Stimulated activated effector memory CD8-positive, alpha-beta T cell treated with anti-CD3 and anti-CD28 coated beads, Interleukin-12 subunit alpha, Interleukin-12 subunit beta, amount 100 ng/mL, for 72 hours (primary cell): ENCODE data around the gene GSAP.

Experiments used
- ATAC-seq: fragments of 150-1000 bp; cut with Tn5 transposase; 2 replicates; pipeline ENCODE4 v1.10.0; 2021
- DNase-seq, 2 donors: peaks; one replicate each; pipeline ENCODE4 v3.0.0; 2021 to 2022; ENCODE audit warnings: low spot score in 2 of 2
- H3K27ac Mint-ChIP-seq: one replicate; pipeline ENCODE4 v1.8.0; 2022; ENCODE audit warnings: mild to moderate bottlenecking, mixed read lengths
- H3K36me3 Mint-ChIP-seq: one replicate; pipeline ENCODE4 v1.8.0; 2022; ENCODE audit warnings: mild to moderate bottlenecking, mixed read lengths
- H3K4me1 Mint-ChIP-seq: one replicate; pipeline ENCODE4 v1.8.0; 2022; ENCODE audit warnings: mixed read lengths
- H3K4me3 Mint-ChIP-seq: one replicate; pipeline ENCODE4 v1.8.0; 2022; ENCODE audit warnings: mild to moderate bottlenecking, mixed read lengths
- H3K9me3 Mint-ChIP-seq: one replicate; pipeline ENCODE4 v1.8.0; 2022; ENCODE audit warnings: mixed read lengths

Gene GSAP

DNA sequence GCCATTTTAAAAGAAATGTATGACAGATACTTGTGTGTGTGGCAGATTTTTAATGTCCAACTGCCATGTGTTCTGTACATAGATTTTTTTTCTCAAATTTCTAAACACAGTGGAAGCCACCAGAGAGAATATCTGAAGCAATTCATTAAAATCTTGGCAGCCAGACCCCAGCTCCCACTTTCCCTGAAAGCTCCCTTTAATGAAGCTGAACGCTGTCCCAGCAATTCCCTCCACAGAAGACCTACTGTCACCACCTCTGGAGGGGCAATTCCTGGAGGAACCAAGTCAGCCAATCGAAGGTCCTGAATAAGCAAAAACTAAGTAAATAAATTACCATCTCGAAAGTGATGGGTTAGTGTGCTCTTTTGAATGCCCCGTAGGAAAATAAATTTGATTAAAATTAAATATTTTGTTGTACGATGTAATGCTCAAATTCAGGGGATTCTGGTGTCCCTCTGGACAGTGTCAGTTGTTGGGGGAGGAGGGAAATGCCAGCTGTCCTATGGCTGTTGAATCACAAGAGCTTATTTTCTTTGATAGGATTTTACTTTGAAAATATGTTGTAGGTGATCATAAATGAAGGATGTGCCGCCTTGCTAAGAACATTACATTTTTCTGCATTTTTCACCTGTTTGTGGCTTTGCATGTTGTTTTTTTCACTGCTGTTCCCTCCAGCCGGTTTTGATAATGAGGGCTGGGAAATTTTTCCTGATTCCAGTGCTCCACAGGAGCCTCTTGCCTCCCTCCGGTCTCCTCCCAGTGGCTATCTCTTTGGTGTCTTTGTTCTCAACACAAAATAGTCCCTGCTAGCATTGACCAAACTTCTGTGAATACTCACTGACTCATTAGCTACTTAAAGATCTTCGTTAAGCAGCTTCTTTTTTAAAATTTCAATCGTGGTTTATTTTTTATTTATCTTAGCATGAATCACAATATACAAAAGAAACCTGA is 9.2 kb upstream of the GSAP start:
- DNase-seq: no peak
- H3K36me3 Mint-ChIP-seq: no peaks in the 10 kb centered on the region
- no peak overlapping the region for H3K4me3 Mint-ChIP-seq
- H3K27ac Mint-ChIP-seq: no peak overlapping the region
- ATAC-seq: no peak
- H3K9me3 Mint-ChIP-seq: no peaks in the 10 kb centered on the region
- H3K4me1 Mint-ChIP-seq: peaks cover 24% of the 10 kb centered on the region

DNA sequence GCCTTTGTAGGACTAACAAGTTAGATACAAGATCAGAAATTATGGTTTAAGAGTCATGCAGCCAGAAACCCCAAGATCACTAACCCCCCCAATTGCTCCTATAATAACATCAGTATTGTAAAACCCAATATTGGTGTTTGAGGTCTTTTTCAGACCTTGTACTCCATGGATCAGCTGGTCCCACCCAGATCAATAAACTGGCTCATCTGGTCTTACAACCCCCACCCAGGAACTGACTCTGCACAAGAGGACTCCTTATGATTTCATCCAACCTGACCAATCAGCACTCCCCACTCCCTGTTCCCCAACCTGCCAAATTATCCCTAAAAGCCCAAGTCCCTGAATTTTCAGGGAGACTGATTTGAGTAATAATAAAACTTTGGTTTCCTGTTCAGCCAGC is 6.4 kb upstream of the GSAP start:
- Mint-ChIP-seq H3K36me3 (no peaks in the 10 kb centered on the region), H3K4me1 (peaks cover 18% of the 10 kb centered on the region), H3K4me3 (no peak overlapping the region), H3K9me3 (no peaks in the 10 kb centered on the region), H3K27ac (no peak overlapping the region)
- ATAC-seq (no peak), DNase-seq (no peak)

DNA sequence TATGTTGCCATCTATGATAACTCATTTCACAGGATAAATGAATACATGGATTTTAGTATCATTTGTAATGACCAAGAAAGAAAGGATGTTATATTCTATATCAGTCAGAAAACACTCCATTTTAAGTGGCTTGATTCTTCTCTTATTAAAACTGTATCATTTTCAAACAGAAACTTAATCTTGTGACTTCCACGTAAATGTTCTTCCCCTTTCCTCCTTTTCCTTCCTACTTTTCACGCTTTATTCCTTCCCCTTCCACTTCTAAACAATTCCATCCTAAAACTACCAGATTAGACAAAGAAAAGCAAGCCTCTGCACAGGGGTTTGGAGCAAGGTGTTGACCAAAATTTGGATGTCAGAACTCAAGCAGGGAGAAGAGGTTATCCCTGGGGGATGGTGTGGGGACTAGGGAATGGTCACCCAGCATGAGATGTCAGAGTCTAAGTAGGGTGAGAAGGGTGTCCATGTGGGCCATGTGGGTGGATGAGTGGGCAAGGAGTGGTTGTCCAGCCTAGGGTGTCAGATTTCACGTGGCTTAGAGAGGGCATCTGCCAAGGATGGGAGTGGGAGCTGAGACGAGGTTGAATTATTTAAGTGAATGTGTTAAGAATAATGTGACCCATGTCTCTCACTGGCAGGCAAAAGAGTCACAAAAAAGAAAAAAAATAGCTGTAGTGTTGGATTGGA is 5.0 kb upstream of the GSAP start:
- DNase-seq: no peak
- no peak overlapping the region for H3K27ac Mint-ChIP-seq
- peaks cover 17% of the 10 kb centered on the region for H3K4me1 Mint-ChIP-seq
- no peak for ATAC-seq
- H3K9me3 Mint-ChIP-seq: no peaks in the 10 kb centered on the region
- H3K36me3 Mint-ChIP-seq: no peaks in the 10 kb centered on the region
- no peak overlapping the region for H3K4me3 Mint-ChIP-seq

DNA sequence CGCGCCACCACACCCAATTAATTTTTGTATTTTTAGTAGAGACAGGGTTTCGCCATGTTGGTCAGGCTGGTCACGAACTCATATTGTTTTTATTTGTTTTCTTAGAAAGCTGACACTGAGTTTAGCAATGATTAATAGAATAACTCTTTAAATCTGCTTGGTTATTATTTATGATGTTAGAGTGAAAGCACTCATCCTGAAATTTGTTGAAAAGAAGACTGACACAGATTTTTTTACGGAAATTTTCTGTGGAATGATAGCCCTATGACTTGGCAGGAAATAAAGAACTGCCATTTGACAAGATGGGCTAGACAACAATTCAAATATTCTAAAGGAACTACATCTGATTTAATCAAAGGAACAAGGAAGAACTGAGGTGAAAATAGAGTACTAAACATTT is 4.3 kb upstream of the GSAP start:
- DNase-seq (no peak), ATAC-seq (no peak)
- no peaks in the 10 kb centered on the region for H3K36me3 Mint-ChIP-seq
- peaks cover 17% of the 10 kb centered on the region for H3K4me1 Mint-ChIP-seq
- H3K27ac Mint-ChIP-seq: no peak overlapping the region
- no peaks in the 10 kb centered on the region for H3K9me3 Mint-ChIP-seq
- H3K4me3 Mint-ChIP-seq: no peak overlapping the region

DNA sequence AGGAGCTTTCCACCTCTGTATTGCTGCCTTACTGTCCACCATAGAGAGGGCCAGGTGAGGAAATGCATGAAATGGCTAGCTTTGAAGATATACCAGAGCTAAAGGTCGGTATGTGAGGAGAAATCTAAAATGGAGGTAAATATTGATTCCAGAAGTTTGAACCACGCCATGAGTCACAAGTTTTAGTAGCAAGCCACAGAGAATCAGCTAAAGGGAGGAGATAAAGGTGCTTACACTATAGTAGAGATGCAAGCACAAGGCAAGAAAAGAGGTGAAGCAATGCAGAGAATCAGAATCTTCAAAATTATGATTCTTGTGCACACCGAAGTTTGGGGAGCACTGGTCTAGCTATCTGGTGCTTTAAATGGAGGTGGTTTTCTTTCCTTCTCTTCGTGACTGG is 3.0 kb upstream of the GSAP start:
- Mint-ChIP-seq H3K9me3 (no peaks in the 10 kb centered on the region), H3K27ac (no peak overlapping the region), H3K4me1 (peaks cover 23% of the 10 kb centered on the region), H3K36me3 (no peaks in the 10 kb centered on the region), H3K4me3 (no peak overlapping the region)
- DNase-seq: no peak
- ATAC-seq: peak; percentile 63

DNA sequence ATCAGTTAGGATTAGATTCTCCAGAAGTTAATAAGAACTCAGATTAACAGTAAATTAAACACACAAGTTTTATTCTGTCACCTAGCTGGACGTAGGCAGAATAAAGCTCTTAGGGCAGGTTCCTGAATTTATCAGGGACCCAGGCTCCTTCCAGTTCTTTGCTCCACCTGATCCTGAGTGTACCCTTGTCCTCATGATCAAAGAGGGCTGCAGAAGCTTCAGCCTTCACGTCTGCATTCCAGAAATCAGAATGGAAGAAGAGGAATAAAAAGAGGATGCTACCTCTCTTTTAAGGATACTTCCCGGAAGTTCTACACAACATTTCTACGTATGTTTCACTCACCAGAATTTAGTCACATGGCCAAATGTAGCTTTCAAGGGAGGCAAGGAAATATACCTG is 1.7 kb upstream of the GSAP start:
- DNase-seq (no peak), ATAC-seq (no peak)
- Mint-ChIP-seq H3K27ac (no peak overlapping the region), H3K36me3 (no peaks in the 10 kb centered on the region), H3K4me1 (peaks cover 27% of the 10 kb centered on the region), H3K9me3 (no peaks in the 10 kb centered on the region), H3K4me3 (no peak overlapping the region)

DNA sequence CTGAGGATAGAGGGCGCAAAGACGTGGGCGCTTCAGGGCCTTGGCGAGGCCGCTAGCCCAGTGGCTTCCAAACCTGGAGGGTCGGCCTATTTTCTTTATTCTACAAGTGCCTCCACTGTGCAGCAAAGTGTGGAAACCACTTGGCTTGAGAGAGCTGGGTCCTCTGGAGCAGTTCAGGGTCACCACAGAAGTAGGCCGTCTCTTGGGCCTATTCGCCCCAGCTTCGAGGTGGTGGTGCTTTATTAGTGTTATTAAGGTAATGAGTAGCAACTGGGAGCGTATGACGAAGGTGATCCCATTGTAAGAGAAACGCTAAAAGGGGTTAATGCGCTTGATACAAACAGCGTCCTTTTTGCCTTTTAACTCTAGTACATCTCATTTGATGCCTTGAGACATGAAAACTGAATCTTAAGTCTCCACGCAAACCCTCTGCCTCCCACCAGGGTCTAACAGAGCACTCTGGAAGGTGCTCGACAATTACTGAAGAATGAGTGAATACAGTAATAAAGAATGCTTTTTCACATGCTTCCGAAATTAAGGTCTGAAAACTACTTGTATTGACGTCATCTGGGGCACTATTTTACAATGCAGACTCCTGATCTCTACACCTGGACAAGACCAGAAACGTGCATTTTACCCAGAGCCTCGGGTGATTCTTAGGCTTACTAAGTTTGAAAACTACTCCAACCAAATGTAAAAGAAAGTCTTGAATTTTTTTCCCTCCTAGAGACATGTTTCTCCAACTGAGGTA is 647 bp upstream of the GSAP start:
- Mint-ChIP-seq H3K27ac (peak overlapping the region; percentile 43), H3K4me3 (peak overlapping the region; percentile 66), H3K9me3 (no peaks in the 10 kb centered on the region), H3K36me3 (no peaks in the 10 kb centered on the region), H3K4me1 (peaks cover 29% of the 10 kb centered on the region)
- ATAC-seq (no peak), DNase-seq (no peak)

DNA sequence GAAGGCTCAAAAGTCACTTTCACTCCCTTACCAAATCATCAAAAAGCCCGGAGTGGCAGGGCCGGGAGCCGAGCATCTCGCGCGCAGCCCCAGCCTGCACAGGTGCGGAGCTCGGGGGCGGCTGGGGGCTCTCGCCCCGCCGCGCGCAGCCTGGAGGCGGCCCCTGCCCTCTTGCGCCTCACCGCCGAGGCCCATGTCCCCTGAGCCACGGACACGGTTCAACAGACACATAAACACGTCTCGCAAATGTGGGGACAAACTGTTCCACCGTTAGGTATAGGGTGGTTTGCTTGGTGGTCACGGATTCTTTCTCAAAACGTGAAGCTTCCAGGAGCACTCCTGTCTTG is 700 bp downstream of the GSAP start:
- DNase-seq: no peak
- peak; percentile 67 for ATAC-seq
- no peaks in the 10 kb centered on the region for H3K36me3 Mint-ChIP-seq
- no peaks in the 10 kb centered on the region for H3K9me3 Mint-ChIP-seq
- peak overlapping the region; percentile 65 for H3K27ac Mint-ChIP-seq
- H3K4me3 Mint-ChIP-seq: peak overlapping the region; percentile 66
- H3K4me1 Mint-ChIP-seq: peaks cover 29% of the 10 kb centered on the region

DNA sequence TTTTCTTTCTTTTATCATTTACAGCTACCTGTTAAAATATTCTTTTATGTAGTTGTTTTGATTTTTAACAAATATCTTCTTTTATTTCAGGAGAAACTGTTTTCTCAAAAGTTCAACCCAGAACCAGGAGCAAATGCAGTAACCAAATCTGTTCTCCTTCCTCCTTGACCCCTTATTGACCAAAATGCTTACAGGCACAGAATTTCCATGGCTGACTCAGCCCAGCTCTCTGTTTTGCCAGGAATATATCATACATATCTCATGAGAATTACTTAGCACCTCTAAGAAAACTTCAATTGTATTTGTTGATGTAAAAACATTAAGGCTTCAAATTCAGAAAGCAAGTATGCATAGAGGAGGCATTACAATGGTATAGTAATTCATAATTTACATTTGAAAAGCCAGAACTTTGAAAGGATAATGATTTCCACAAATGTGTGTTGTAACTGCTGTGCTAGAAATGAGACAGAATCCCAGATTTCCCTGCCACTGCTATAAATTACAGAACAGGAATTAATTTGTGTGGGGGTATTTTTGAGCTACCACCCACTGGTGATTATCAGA is 2.2 kb downstream of the GSAP start:
- Mint-ChIP-seq H3K4me3 (peak overlapping the region; percentile 66), H3K27ac (no peak overlapping the region)

DNA sequence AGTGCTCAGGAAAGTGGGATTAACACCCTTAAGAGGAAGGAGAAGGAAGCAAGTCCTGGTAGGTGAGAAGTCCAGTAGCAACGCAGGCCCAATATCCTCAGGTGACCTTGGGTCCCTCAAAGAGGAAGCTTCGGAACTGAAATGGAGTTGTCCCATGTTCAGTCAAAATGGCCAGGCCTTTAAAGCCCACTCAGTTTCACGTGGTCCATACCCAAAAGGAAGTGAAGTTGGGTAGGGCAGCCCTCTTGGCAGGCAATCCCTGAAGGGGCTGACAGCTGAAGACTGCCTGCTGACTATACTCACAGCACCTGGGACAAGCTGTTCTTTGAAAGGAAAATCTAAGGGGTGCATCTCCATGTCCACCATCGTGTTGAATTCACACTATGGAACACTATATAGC is 3.0 kb downstream of the GSAP start:
- Mint-ChIP-seq H3K4me3 (no peak overlapping the region), H3K36me3 (no peaks in the 10 kb centered on the region)

More for the DNA sequence above, 2.2 kb downstream of the GSAP start:
- Mint-ChIP-seq H3K9me3 (no peaks in the 10 kb centered on the region), H3K4me1 (peaks cover 25% of the 10 kb centered on the region), H3K36me3 (no peaks in the 10 kb centered on the region)
- ATAC-seq (no peak), DNase-seq (no peak)

DNA sequence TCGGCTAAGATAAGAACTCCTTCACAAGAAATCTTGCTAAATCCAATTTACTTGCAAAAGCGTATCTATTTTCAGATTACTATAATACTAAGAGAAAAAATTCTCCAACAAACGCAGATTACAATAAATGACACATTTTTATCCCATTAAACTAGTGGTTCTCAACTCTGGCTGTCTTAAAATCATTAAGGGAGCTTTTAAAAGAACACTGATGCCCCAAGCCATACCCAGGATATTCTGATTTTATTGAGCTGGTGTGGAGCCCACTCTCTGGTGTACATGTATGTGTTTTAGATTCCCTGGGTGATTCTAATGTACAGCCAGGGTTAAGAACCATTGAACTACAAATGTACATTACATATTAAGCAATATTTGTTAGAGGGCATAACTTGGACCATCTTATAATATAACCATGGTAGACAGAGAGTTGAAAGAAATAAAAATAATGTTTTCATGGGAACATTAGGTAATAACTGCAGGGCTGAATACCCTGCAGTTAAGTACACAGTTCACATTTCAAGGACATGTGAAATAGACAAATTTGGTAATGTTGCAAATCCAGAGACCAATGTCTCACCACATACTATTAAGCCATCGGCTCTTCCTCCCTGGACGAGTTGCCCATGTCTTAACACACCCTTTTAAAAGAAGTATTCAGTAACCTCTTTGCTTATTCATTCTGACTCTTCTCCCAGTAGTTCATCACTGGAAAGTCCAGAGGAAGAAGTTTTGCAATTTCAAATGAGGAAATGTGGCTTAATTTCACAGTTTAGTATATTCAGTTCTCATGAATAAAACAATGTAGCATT is 6.2 kb downstream of the GSAP start:
- Mint-ChIP-seq H3K36me3 (no peaks in the 10 kb centered on the region), H3K4me1 (peaks cover 9% of the 10 kb centered on the region), H3K27ac (no peak overlapping the region), H3K4me3 (no peak overlapping the region), H3K9me3 (no peaks in the 10 kb centered on the region)
- DNase-seq: no peak
- ATAC-seq: no peak

More for the DNA sequence above, 3.0 kb downstream of the GSAP start:
- DNase-seq (no peak), ATAC-seq (no peak)
- peaks cover 16% of the 10 kb centered on the region for H3K4me1 Mint-ChIP-seq
- no peak overlapping the region for H3K27ac Mint-ChIP-seq
- no peaks in the 10 kb centered on the region for H3K9me3 Mint-ChIP-seq

DNA sequence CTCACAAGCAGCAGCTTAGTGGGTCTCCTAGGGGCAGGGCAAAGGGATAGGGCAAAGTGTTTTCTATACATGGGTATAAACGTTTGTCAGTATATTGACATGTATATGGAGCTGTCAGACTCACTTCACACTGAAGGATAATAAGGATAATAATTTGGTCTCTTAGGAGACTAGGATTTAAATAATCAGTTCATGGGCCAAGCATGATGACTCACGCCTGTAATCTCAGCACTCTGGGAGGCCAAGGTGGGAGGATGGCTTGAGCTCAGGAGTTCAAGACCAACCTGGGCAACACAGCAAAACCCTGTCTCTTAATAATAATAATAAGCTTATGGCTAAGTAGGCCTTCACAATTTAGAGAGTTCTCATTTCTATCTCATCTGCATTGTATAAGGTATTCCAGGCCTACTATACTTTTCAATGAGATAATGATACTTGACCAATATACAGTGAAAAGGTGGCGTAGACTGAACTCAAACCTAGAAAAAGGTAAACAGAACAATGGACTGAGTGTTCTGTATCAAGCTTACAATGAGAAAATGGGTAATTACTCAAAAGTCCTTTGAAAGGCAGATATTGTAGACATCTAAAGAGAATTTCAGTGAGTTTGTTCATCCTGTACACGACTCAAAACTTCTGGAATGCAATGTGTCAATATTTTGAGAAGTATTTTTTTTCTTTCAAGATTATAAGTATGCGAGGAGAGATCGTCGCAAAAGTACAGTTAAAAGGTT is 7.0 kb downstream of the GSAP start:
- Mint-ChIP-seq H3K4me1 (peaks cover 6% of the 10 kb centered on the region), H3K9me3 (no peaks in the 10 kb centered on the region), H3K4me3 (no peak overlapping the region), H3K27ac (no peak overlapping the region), H3K36me3 (no peaks in the 10 kb centered on the region)
- ATAC-seq: no peak
- no peak for DNase-seq

DNA sequence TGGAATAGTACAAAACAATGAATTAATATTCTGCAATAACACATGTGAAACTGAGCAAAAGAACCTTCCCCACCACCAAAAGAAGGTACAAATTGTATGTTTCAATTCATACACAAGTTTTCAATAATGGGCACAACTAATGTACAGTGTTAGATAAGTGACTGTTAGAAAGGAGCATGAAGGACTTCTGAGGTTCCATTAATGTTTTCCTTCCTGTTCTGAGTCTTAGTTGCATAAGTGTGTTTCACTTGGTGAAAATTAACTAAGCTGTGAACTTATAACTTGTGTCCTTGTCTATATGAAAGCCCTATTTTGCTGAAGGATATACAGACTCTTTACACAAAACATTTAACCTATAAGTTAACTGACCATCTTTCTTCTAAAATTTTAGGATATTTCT is 8.2 kb downstream of the GSAP start:
- Mint-ChIP-seq H3K36me3 (no peaks in the 10 kb centered on the region), H3K4me3 (no peak overlapping the region), H3K4me1 (peaks cover 3% of the 10 kb centered on the region), H3K9me3 (no peaks in the 10 kb centered on the region), H3K27ac (no peak overlapping the region)
- ATAC-seq: no peak
- no peak for DNase-seq

DNA sequence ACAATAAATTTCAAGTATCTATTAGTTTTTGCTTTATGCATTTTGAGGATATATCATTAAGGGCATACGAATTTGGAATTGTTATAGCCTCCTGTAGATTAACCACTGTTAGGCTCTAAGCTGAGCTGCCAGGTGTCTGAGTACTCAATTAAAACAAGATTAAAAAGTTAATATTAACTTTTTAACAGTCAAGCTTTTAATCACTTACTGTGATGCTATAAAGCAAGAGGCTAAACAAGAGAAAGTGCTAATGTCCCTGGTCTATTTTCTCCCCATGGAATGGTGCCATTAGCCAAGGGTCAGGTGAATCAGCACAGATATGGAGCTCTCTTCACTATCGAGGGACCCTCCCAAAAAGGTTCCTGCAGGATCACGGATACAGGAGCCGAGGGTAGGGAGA is 9.7 kb downstream of the GSAP start:
- H3K4me1 Mint-ChIP-seq: no peaks in the 10 kb centered on the region
- H3K27ac Mint-ChIP-seq: no peak overlapping the region
- H3K36me3 Mint-ChIP-seq: no peaks in the 10 kb centered on the region
- ATAC-seq (no peak), DNase-seq (no peak)
- H3K9me3 Mint-ChIP-seq: no peaks in the 10 kb centered on the region
- H3K4me3 Mint-ChIP-seq: no peak overlapping the region
